ENCODE results near the gene SRC.

Gene SRC

GRCh38 chr20:37350649-37351574 is 5.0 kb downstream of the SRC start:
- DNase-seq (ENCODE audit: low spot score), result no peak

DNA sequence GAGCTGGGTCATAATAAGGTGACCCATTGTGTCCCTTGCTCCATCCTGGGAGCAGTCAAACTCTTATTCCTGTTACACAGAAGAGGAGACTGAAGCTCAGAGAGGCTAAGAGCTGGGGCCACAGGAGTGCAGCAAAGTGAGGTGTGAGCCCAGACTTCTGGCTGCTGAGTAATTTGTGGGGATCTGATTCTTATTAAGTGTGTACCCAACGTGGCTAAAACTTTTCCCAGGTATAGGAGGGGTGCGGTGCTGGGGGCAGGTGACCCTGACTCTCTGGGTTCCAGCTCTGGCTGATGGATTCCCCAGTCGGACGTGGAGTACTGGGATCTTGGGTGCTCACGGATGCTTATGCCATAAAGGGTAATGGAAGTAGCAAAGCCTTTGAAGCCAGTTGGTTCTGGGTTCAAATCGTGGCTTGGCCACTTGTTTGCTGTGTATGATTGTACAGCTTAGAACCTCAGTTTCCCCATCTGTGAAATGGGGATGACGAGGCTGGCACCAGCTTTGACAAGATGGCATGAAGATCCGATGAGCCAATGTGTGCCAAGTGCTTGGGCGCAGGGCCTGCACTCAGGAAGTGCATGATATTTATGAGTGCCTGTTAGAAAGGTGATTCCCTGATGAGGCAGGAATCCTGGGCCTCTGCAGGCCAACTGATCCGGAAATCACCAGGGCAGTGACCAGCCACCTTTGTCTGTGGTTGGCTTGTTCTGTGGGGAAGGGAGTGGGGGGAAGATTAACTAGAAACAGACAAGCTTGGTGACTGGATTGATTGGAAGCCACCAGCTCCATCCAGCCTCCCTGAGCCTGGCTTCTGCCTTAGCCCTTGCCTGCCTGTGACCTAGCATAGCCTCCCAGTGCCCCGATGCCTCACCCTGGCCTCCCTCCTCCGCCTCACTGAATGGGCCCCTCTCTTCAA is 6.0 kb downstream of the SRC start:
- no peak for DNase-seq (ENCODE audit: low spot score)

GRCh38 chr20:37352608-37352980 is 6.7 kb downstream of the SRC start:
- DNase-seq (ENCODE audit: low spot score), result no peak

DNA sequence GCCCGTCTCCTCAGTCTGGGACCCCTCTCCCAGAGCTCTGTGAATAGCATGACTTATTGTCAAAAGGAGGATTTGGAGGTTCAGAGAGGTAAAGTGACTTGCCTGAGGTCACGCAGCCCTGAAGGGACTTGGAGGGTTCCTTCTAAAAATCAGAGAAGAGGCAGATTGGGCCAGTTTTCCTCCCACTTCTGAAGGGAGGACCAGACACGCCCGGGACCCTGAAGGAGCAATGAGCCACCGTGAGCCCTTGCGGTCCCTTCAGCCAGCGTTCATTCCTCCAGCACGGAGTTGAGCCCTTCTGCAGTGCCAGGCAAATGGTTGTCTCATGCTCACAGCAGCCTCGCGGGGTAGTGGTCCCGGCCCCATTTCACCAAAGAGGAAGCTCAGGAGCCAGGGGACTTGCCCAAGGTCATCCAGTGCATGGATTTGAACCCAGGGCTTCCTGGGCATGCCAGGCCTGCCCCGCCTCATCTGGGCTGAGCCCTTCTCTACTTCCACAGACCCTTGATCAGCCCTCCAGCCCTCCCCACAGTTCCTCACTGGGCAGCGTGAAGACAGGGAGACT is 7.4 kb downstream of the SRC start:
- DNase-seq (ENCODE audit: low spot score), result no peak

GRCh38 chr20:37354210-37355195 is 8.6 kb downstream of the SRC start:
- DNase-seq (ENCODE audit: low spot score), result no peak

- DNase-seq (ENCODE audit: low spot score), result no peak
Observed at GRCh38 chr20:37355252-37356180, 9.6 kb downstream of the SRC start.

GRCh38 chr20:37356387-37356786 is 10.4 kb downstream of the SRC start:
- DNase-seq (ENCODE audit: low spot score), result peak; percentile 75

DNA sequence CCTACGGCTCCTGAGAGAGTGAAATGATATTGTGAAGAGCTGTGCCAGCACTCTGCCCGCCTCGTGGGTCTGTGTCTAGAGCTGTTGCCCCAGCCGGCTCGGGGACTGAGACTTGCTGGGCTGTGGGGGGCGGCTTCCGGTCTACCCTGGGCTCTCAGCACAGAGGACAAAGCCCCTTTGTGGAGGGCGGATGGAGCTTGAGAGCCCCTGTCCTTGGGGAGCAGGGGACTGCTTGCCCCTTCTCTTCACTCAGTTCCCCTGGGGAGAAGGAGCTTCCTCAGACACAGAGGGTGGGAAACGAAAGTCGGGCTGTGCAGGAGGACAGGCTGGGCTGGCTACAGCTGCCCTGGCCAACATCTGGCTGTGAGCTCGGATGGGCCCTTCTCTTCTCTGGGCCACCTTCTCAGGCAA is 11.0 kb downstream of the SRC start:
- no peak for DNase-seq (ENCODE audit: low spot score)

DNA sequence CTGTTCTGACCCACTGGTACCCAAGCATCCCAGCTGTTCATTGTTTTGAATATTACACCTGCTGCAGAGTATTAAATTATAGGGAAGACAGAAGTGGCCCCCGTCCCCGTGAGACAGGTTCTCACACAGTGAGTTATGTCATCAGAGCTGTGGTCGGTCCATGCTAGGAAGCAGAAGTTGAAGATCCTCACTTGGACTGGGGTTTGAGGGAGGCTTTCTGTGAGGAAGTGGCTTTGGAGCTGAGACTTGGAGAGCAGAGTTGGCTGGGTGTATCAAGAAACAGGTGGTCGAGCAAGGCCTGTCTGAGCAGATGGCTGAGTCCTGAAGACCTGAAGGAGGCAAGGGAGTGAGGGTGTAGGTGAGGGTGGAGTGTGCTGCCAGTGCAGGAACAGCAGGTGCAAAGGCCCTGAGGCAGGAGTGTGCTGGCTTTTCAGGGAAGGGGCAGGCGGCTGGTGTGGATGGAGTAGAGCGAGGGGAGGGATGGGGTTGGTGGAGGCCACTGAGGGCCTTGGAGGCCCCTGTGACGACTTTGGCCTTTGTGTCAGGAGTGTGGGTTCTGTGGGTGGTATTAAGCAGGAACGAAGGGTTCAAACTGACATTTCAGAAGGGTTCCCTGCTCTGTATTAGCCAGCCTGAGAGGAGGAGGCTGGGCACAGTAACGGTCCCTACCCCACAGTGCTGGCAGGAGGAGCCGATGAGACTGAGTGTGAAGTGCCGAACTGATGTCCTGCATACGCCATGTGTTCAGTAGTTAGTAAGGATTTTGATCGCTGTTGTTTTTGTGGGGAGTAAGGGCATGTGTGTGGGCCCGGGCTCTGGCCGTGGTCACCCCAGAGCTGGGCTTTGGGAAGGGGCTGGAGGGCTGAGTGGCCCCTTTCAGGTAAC is 11.8 kb downstream of the SRC start:
- no peak for DNase-seq (ENCODE audit: low spot score)

DNA sequence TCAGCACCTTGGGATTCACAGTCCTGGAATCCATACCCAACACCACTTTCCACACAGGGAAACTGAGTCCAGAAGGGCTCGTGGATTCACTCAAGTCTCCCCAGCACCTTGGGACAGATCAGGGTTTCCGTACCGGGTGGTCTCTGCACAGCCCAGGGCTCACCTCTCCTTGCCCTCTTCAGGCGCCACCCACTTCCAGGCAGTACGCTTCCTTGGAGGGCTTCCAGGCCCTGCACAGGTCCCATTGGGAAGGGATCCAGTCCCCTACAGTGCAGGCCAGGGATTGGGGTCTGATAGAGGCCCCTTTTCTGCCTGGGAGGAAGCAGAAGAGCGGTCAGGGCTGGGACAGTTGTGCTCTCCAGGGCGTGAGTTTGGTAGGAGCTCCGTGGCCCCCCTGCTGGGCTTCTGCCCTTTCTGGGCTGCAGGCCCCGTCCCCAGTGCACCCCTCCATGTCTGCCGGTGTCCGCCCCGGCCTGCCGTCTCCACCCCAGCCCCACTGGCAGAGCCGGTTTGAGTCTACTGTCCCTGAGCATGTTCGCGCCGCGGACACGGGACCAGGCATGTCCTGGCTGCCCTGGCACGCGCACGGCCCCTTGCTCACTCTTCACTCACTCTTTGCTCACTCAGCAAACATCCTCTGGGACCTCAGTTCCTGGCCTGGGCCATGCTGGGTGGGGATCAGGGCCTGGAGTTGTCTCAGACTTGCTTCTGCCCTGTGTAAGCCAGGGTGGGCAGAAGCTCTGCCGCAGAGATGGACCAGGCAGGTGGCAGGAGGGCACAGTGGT is 12.6 kb downstream of the SRC start:
- peak; percentile 70 for DNase-seq (ENCODE audit: low spot score)

GRCh38 chr20:37359331-37359730 is 13.4 kb downstream of the SRC start:
- DNase-seq (ENCODE audit: low spot score), result no peak

DNA sequence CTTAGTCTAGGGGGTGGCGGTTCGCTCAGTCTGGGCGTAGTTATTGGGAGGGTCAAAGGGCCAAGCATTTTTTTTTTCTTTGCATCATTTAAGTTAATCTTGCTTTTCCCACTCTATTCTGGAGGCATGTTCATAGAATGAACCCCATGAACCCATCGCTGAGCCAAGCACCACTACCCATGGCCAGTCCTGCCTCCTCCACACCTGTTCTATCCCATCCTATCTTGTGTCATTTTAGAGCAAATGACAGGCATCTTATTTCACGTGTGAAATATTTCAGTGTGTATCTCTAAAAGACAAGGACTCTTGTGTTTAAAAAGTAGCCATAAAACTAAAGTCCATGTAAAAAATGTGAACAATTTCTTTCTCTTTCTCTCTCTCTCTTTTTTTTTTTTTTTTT is 13.9 kb downstream of the SRC start:
- no peak for DNase-seq (ENCODE audit: low spot score)

DNA sequence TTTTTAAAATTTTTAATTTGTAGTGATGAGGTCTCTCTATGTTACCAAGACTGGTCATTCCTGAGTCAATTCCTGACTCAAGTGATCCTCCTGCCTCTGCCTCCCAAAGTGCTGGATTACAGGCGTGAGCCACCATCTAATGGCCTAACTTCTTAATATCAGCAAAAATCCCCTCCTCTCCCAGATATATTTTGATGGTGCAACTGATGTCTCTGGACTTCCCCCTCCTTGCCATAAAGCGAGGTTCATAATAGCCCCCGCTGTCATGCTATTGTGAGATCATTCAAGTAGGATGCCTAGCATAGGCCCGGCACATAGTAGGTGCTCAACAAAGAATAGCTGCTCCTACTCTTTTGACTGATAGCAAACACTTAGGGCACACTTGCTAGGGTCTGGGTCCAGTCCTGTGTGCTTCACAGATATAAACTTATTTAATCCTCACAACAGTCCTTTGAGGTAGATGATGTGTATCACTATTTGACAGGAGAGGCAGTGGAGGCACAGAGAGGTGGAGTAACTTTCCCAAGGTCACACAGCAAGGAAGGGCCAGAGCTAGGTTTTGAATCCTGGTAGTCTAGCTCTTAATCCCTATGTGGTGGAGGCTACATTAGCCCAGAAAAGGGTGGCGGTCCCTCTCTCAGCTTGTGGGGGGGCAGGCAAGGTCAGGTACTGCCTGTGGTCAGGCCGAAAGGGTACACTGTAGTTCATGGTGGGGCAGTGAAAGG is 14.6 kb downstream of the SRC start:
- no peak for DNase-seq (ENCODE audit: low spot score)

- DNase-seq (ENCODE audit: low spot score), result no peak
Observed at GRCh38 chr20:37361336-37361735, 15.4 kb downstream of the SRC start.

- no peak for DNase-seq (ENCODE audit: low spot score)
Observed at GRCh38 chr20:37362231-37362792, 16.4 kb downstream of the SRC start.

GRCh38 chr20:37362821-37363220 is 16.9 kb downstream of the SRC start:
- DNase-seq (ENCODE audit: low spot score), result no peak

DNA sequence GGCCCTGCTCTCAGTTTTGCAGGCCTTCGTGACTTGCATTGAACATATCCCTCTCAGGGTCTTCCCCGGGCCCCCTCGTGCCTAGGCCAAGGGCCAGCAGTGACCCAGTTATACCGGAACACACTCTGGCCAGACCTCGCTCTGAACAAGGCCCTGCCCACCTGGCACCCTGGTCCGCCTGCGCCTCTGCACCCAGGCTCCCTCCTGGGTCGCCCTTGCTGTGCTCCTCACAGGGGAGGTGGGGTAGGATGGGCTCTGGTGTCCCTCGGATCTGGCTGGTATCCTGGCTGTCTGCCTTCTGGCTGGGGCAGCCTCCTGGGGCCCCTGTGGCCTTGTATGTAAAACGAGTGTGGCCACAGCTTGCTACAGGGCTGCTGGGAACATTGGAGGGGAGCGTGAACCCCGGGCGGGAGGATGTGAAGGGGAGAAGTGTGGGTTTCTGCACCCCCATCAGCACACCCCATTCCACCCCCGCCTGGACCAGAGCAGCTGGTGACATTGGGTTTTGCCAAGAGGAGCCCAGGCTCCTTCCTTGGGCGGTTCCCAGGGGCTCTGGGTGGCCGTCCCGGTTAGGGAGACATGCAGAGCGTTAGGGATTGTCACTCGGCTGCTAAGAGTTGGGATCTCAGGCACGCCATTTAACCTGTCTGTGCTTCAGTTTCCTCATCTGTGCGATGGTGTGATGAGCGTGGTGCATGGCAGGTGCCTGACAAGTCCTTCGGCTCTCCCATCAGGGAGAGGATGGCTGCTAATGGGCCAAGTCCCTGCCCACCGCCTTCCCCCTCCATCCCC is 17.5 kb downstream of the SRC start:
- DNase-seq (ENCODE audit: low spot score), result no peak

Measured in GM03348 (cell line).